ENCODE results near the gene CENPI. TPM values are rescaled to one million over a fixed set of nuclear protein-coding genes. Genes with fewer than 3 reads are reported as not detected.

The CENPI gene
- total RNA-seq, 1 experiment from 2014 or later = 36.9 TPM

DNA sequence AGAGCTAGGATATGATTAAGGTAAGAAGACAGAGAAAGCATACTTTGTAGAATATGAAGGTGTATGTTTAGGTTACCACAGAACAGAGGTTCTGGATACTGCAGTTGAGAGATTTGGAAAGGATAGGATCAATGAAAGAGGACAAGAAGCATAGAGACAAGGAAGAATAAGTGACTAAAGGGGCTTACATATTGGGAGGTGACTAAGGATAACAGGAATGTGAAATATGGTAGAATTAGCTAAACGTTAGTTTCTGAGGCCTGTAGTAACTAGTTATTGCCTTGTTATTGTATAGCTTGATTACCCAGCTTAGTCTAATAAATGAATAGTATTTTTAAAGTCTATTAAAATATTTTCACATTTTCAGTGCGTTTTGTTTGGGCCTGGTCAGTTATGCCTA, 38.2 kb downstream of the CENPI start:
- H3K27ac ChIP-seq (ENCODE audit: low read length) = no peak overlapping the region
- intact Hi-C loops (cut with micrococcal nuclease; ENCODE audit: unreplicated experiment) = no loop called here
- H3K9me3 ChIP-seq (ENCODE audit: control insufficient read depth, insufficient read depth, low read depth, low read length) = no peaks in the 10 kb centered on the region
- peaks cover 20% of the 10 kb centered on the region for H3K36me3 ChIP-seq (ENCODE audit: control insufficient read depth, insufficient read depth, low read length)
- CTCF ChIA-PET = interaction anchor here (0.7 kb wide), 1 partner anchor 78 kb away, joined by 4 read pairs; no protein-coding TSS in a partner anchor
- no peak overlapping the region for H3K4me3 ChIP-seq (ENCODE audit: low read depth in 2 of 2, low read length in 2 of 2)
- ATAC-seq (no peak), DNase-seq (ENCODE audit: low read depth, low spot score) (no peak)
- H3K4me1 ChIP-seq (ENCODE audit: control insufficient read depth, insufficient read depth, low read length) = no peaks in the 10 kb centered on the region
- no TSS peak for BruUV-seq (replicated peaks)
- no peak for TF ChIP-seq POLR2AphosphoS5 (IDR thresholded peaks at IDR 0.05; ENCODE audit: low read depth, low read length)
- no peak for TF ChIP-seq TCF7L2 (IDR thresholded peaks at IDR 0.05; ENCODE audit: low read depth, low read length)
- TF ChIP-seq, protein P1, sequence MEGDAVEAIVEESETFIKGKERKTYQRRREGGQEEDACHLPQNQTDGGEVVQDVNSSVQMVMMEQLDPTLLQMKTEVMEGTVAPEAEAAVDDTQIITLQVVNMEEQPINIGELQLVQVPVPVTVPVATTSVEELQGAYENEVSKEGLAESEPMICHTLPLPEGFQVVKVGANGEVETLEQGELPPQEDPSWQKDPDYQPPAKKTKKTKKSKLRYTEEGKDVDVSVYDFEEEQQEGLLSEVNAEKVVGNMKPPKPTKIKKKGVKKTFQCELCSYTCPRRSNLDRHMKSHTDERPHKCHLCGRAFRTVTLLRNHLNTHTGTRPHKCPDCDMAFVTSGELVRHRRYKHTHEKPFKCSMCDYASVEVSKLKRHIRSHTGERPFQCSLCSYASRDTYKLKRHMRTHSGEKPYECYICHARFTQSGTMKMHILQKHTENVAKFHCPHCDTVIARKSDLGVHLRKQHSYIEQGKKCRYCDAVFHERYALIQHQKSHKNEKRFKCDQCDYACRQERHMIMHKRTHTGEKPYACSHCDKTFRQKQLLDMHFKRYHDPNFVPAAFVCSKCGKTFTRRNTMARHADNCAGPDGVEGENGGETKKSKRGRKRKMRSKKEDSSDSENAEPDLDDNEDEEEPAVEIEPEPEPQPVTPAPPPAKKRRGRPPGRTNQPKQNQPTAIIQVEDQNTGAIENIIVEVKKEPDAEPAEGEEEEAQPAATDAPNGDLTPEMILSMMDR (IDR thresholded peaks at IDR 0.05) = no peak
- TF ChIP-seq, protein P2, sequence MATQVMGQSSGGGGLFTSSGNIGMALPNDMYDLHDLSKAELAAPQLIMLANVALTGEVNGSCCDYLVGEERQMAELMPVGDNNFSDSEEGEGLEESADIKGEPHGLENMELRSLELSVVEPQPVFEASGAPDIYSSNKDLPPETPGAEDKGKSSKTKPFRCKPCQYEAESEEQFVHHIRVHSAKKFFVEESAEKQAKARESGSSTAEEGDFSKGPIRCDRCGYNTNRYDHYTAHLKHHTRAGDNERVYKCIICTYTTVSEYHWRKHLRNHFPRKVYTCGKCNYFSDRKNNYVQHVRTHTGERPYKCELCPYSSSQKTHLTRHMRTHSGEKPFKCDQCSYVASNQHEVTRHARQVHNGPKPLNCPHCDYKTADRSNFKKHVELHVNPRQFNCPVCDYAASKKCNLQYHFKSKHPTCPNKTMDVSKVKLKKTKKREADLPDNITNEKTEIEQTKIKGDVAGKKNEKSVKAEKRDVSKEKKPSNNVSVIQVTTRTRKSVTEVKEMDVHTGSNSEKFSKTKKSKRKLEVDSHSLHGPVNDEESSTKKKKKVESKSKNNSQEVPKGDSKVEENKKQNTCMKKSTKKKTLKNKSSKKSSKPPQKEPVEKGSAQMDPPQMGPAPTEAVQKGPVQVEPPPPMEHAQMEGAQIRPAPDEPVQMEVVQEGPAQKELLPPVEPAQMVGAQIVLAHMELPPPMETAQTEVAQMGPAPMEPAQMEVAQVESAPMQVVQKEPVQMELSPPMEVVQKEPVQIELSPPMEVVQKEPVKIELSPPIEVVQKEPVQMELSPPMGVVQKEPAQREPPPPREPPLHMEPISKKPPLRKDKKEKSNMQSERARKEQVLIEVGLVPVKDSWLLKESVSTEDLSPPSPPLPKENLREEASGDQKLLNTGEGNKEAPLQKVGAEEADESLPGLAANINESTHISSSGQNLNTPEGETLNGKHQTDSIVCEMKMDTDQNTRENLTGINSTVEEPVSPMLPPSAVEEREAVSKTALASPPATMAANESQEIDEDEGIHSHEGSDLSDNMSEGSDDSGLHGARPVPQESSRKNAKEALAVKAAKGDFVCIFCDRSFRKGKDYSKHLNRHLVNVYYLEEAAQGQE (IDR thresholded peaks at IDR 0.05; ENCODE audit: insufficient read depth in 1 of 2, low read depth in 2 of 2, low read length in 1 of 2) = no peak
- no peak for TF ChIP-seq SIN3A (IDR thresholded peaks at IDR 0.05; ENCODE audit: borderline replicate concordance, insufficient read depth, low read depth, low read length)
- no peaks in the 10 kb centered on the region for H3K27me3 ChIP-seq (ENCODE audit: control insufficient read depth, insufficient read depth, low read length)
- in situ Hi-C loops (cut with HindIII; ENCODE audit: low pct_unique_long_range_greater_than_20kb, low sequenced_read_pairs) = no loop called here
- POLR2A ChIA-PET = no interaction called here

Other genes with a start within 250 kb of the CENPI start
- not detected for gene NOX1, start 223.8 kb upstream of the CENPI start, total RNA-seq (2021; ENCODE audit: unreplicated experiment)
- gene XKRX, start 169.3 kb upstream of the CENPI start, total RNA-seq (2021; ENCODE audit: unreplicated experiment) = 0.21 TPM
- gene ARL13A, start 128.5 kb upstream of the CENPI start, total RNA-seq (2021; ENCODE audit: unreplicated experiment) = not detected
- gene TRMT2B, start 46.1 kb upstream of the CENPI start, total RNA-seq (2021; ENCODE audit: unreplicated experiment) = 39.7 TPM
- gene TMEM35A, start 19.3 kb upstream of the CENPI start, total RNA-seq (2021; ENCODE audit: unreplicated experiment) = not detected
- 0.15 TPM for gene DRP2, start 121.6 kb downstream of the CENPI start, total RNA-seq (2021; ENCODE audit: unreplicated experiment)
- 0.18 TPM for gene TAF7L, start 193.1 kb downstream of the CENPI start, total RNA-seq (2021; ENCODE audit: unreplicated experiment)